ENCODE results near the gene PLCH1. TPM values are rescaled to one million over a fixed set of nuclear protein-coding genes. Genes with fewer than 3 reads are reported as not detected.

Gene PLCH1
- total RNA-seq, 1 donor from 2014 or later: 1.3 TPM

DNA sequence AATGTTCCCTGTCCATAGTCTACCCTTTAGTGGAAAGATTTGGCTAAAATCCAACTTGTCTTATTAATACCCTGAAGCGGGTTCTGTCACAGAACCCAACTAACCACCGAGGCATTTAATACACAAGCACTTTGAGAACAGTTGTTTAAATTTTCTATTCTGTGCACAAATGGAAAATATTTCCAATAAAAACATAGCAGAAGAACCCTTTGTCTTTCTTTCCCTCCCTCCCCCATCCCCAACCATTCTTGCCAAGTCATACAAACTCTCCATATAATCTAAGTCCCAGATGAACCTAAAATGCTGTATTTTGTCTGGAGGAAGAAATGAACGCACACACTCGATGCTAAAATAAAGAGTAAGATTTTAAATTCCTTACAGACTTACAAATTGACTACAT, 324.5 kb downstream of the PLCH1 start:
- H3K36me3 Mint-ChIP-seq: no peaks in the 10 kb centered on the region
- no peak overlapping the region for H3K27ac Mint-ChIP-seq
- H3K4me3 Mint-ChIP-seq: no peak overlapping the region
- H3K27me3 Mint-ChIP-seq (ENCODE audit: low read depth): no peaks in the 10 kb centered on the region
- peaks cover 11% of the 10 kb centered on the region for H3K9me3 Mint-ChIP-seq
- H3K4me1 Mint-ChIP-seq: peaks cover 16% of the 10 kb centered on the region
- TF ChIP-seq, protein P1, sequence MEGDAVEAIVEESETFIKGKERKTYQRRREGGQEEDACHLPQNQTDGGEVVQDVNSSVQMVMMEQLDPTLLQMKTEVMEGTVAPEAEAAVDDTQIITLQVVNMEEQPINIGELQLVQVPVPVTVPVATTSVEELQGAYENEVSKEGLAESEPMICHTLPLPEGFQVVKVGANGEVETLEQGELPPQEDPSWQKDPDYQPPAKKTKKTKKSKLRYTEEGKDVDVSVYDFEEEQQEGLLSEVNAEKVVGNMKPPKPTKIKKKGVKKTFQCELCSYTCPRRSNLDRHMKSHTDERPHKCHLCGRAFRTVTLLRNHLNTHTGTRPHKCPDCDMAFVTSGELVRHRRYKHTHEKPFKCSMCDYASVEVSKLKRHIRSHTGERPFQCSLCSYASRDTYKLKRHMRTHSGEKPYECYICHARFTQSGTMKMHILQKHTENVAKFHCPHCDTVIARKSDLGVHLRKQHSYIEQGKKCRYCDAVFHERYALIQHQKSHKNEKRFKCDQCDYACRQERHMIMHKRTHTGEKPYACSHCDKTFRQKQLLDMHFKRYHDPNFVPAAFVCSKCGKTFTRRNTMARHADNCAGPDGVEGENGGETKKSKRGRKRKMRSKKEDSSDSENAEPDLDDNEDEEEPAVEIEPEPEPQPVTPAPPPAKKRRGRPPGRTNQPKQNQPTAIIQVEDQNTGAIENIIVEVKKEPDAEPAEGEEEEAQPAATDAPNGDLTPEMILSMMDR (IDR thresholded peaks at IDR 0.05; ENCODE audit: unreplicated experiment): no peak
- no peak for DNase-seq (ENCODE audit: low spot score in 2 of 2, unreplicated experiment in 2 of 2)

DNA sequence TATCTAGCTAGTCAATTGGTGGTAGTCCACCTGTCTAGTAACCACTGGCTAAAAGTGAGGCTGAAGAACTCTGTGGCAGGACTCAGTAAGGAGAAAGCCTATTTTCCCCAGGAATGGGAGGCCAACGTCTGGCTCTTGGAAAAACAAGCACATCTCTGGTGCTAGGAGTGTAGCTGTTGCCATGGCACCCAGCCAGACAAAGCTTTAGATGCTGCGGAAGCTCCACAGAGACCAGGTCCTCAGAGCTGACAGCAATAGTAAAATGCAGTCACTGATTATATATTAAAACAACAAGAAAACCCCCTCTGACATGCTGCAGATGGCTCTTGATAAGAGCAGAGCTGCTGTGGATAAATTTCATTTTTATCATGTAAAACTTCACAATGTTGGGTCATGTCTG, 326.5 kb downstream of the PLCH1 start:
- Mint-ChIP-seq H3K4me3 (no peak overlapping the region), H3K9me3 (peaks cover 9% of the 10 kb centered on the region), H3K36me3 (no peaks in the 10 kb centered on the region), H3K27ac (no peak overlapping the region), H3K4me1 (peaks cover 16% of the 10 kb centered on the region), H3K27me3 (ENCODE audit: low read depth) (no peaks in the 10 kb centered on the region)
- peak in 1 of 2 experiments; percentile 51 for DNase-seq (ENCODE audit: low spot score in 2 of 2, unreplicated experiment in 2 of 2)
- TF ChIP-seq, protein P1 (IDR thresholded peaks at IDR 0.05; ENCODE audit: unreplicated experiment): no peak

- TF ChIP-seq, protein P1 (IDR thresholded peaks at IDR 0.05; ENCODE audit: unreplicated experiment): no peak
Measured at GRCh38 chr3:155417119-155417517, 327.8 kb downstream of the PLCH1 start.

DNA sequence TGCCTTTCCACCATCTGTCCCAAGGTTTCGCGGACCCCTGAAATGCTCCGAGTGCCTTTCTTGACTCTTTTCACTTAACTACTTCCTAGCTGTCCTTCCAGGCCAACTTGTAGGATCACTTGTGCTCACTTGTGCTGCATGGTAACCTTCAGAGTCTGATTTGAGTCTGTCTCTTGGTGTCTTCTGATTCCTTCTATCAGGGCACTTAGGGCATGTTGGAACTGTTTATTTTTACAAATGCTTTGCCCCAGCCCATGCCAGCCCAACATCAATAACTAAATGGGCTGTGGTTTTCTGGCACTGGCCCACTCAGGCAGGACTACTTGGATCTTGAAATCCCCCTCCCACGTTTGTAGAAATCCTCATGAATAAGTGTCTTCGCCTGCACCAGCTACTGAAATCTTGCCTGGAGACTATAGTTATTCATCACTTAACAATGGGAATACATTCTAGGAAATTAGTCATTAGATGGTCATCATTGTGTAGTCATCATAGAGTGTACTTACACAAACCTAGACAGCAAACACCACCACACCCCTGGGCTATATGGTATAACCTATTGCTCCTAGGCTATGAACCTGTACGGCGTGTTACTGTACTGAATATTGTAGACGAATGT, 328.3 kb downstream of the PLCH1 start:
- TF ChIP-seq, protein P1 (IDR thresholded peaks at IDR 0.05; ENCODE audit: unreplicated experiment): no peak
- H3K4me3 Mint-ChIP-seq: no peak overlapping the region
- no peaks in the 10 kb centered on the region for H3K36me3 Mint-ChIP-seq
- H3K4me1 Mint-ChIP-seq: peaks cover 21% of the 10 kb centered on the region
- H3K27me3 Mint-ChIP-seq (ENCODE audit: low read depth): no peaks in the 10 kb centered on the region
- DNase-seq (ENCODE audit: low spot score in 2 of 2, unreplicated experiment in 2 of 2): no peak
- H3K27ac Mint-ChIP-seq: no peak overlapping the region
- no peaks in the 10 kb centered on the region for H3K9me3 Mint-ChIP-seq

More at GRCh38 chr3:155417119-155417517, 327.8 kb downstream of the PLCH1 start:
- DNase-seq (ENCODE audit: low spot score in 2 of 2, unreplicated experiment in 2 of 2): no peak
- no peaks in the 10 kb centered on the region for H3K9me3 Mint-ChIP-seq
- H3K27ac Mint-ChIP-seq: no peak overlapping the region
- H3K27me3 Mint-ChIP-seq (ENCODE audit: low read depth): no peaks in the 10 kb centered on the region
- no peak overlapping the region for H3K4me3 Mint-ChIP-seq
- H3K36me3 Mint-ChIP-seq: no peaks in the 10 kb centered on the region
- H3K4me1 Mint-ChIP-seq: peaks cover 21% of the 10 kb centered on the region

DNA sequence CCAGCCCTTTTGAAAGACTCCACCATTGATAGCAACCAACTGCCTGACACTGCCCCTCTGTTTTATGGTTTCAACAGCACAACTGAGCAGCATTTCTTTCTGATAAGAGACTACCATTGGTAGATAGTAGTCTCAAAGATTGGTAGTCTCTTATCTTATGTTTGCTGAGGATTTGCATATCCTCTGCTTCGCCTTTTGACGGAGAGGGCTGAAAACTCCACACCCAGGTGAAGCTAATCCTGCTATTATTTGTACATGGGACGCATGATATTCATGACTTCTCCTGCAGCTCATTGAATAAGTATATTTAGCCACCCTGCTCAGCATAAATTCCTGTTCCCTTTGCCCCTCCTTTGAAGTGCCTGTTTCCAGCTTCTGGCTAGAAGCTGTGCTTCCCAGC, 332.0 kb downstream of the PLCH1 start:
- Mint-ChIP-seq H3K27me3 (ENCODE audit: low read depth) (no peaks in the 10 kb centered on the region), H3K27ac (no peak overlapping the region), H3K4me3 (no peak overlapping the region)

More for the DNA sequence above, 332.0 kb downstream of the PLCH1 start:
- peaks cover 13% of the 10 kb centered on the region for H3K4me1 Mint-ChIP-seq
- H3K9me3 Mint-ChIP-seq: no peaks in the 10 kb centered on the region
- H3K36me3 Mint-ChIP-seq: no peaks in the 10 kb centered on the region
- no peak for DNase-seq (ENCODE audit: low spot score in 2 of 2, unreplicated experiment in 2 of 2)
- TF ChIP-seq, protein P1 (IDR thresholded peaks at IDR 0.05; ENCODE audit: unreplicated experiment): no peak

All from mesothelial cell of epicardium (in vitro differentiated cells).